Heart left ventricle (tissue), 16 donors: ENCODE data around the gene DNAJC11. TPM values are rescaled to one million over a fixed set of nuclear protein-coding genes. Genes with fewer than 3 reads are reported as not detected.

Source experiments
- ATAC-seq, 4 donors: fragments of 200-7000 bp; cut with Tn5 transposase; one replicate each; pipeline ENCODE4 v1.9.1; 2020 to 2022; ENCODE audit warnings: moderate library complexity in 4 of 4, mild to moderate bottlenecking in 3 of 4, moderate number of reproducible peaks in 1 of 4
- DNase-seq, 5 donors: peaks; one replicate each; pipeline ENCODE4 v3.0.0-alpha.2; 2020
- H3K27ac ChIP-seq, 12 donors: fragments of 200-600 bp; sonication (generic) in 4 of 12; one replicate each; pipeline versions ENCODE4 v1.5.0 to v1.8.0; 2016 to 2022; ENCODE audit warnings: mild to moderate bottlenecking in 2 of 12
- H3K27me3 ChIP-seq, 9 donors: fragments of 200-600 bp; sonication (generic) in 2 of 9; one replicate each; pipeline versions ENCODE4 v1.5.1 to v1.8.0; 2016 to 2022; ENCODE audit warnings: mild to moderate bottlenecking in 3 of 9
- H3K36me3 ChIP-seq, 9 donors: fragments of 200-600 bp; sonication (generic) in 2 of 9; one replicate each; pipeline versions ENCODE4 v1.5.0 to v1.8.0; 2018 to 2022; ENCODE audit warnings: mild to moderate bottlenecking in 2 of 9
- H3K4me1 ChIP-seq, 12 donors: fragments of 200-600 bp; sonication (generic) in 4 of 12; one replicate each; pipeline versions ENCODE4 v1.5.0 to v1.8.0; 2016 to 2022; ENCODE audit warnings: mild to moderate bottlenecking in 3 of 12
- H3K4me3 ChIP-seq, 12 donors: fragments of 200-600 bp; sonication (generic) in 4 of 12; one replicate each; pipeline versions ENCODE4 v1.5.0 to v1.8.0; 2017 to 2022; ENCODE audit warnings: mild to moderate bottlenecking in 9 of 12, moderate library complexity in 4 of 12
- H3K9me3 ChIP-seq, 12 donors: fragments of 200-600 bp; sonication (generic) in 4 of 12; one replicate each; pipeline versions ENCODE4 v1.5.0 to v1.8.0; 2016 to 2022; ENCODE audit warnings: mild to moderate bottlenecking in 1 of 12
- CTCF ChIP-seq, 12 donors: fragments of 200-600 bp; sonication (generic) in 4 of 12; IDR thresholded peaks; one replicate each; pipeline versions ENCODE4 v1.5.0 to v1.8.0; 2018 to 2022; ENCODE audit warnings: antibody characterized with exemption in 12 of 12, mild to moderate bottlenecking in 5 of 12
- POLR2A ChIP-seq, 2 donors: fragments of 450-650 bp; IDR thresholded peaks; one replicate each; pipeline ENCODE4 v1.6.1; 2017; ENCODE audit warnings: antibody characterized with exemption in 2 of 2, mild to moderate bottlenecking in 2 of 2, moderate library complexity in 2 of 2
- WGBS, 4 donors: extraction: QIAGEN DNeasy Blood & Tissue Kit in 2 of 4; methylation state at CpG; one replicate each; pipeline versions ENCODE4 v1.1.5 to v1.1.7; 2013 to 2018; 5-methylcytosine and 5-hydroxymethylcytosine counted together
- intact Hi-C, 10 donors: fragments of 100-400 bp; cut with DNase I; formaldehyde crosslinking; loops; one replicate each; pipeline versions ENCODE4 v1.11.1 to v1.14.2; 2022
- polyA plus RNA-seq, 2 donors: library from polyadenylated mRNA; stranded (reverse); fragments of 200-250 nt; gene quantifications; one replicate each; pipeline ENCODE4 v1.2.3, GENCODE V29; 2013
- total RNA-seq, 9 donors: library from RNA; depleted of rRNA in 2 of 9; stranded (reverse); fragments of >200 nt in 2 of 9; fragmentation: NEBNext Ultra II Directional in 3 of 9; extraction: Animal tissue kit (Norgen Biotek cat#: 25700) in 3 of 9; gene quantifications; one replicate each; pipeline versions ENCODE4 v1.1.0 to v1.2.4, GENCODE V29; 2016 to 2023
- donor health status: ischemic (EF 13 %, LVEDD 7.1; RV severe dilation, severe dysfunction).
- donor health status: healthy with polysubstance abuse.
- donor health status: DM: no; HTN: yes; CAD: no.
- donor health status: DM: no; HTN: no; CAD: no.
- donor health status: ischemic (EF 25% LVEDD 6.9; RV normal size, moderate dysfunction).
- donor health status: ischemic (EF 25% LVEDD 5.7; RV mildly dilated, moderate dysfunction).
- donor health status: healthy.
- donor health status: DM: yes; HTN: yes; CAD: no.
- donor health status: ischemic (EF 35%, LVEDD 5.7; RV mildly dilated, moderate dysfunction).
- donor health status: nonischemic (EF 11% LVEDD 7.7; RV severe dilation, severe dysfunction).
- donor health status: DM: yes; HTN: yes; CAD: no.
- donor health status: PGD.
- donor health status: ischemic (EF 29% LVEDD 5.4; RV normal size, mild dysfunction).
- donor health status: nonischemic (EF 23%, LVEDD 6.1; RV moderate dilation, normal function).

DNAJC11 gene
- total and polyA plus RNA-seq, 11 donors, result 42.4 to 67.4 (median 51.7) TPM

DNA sequence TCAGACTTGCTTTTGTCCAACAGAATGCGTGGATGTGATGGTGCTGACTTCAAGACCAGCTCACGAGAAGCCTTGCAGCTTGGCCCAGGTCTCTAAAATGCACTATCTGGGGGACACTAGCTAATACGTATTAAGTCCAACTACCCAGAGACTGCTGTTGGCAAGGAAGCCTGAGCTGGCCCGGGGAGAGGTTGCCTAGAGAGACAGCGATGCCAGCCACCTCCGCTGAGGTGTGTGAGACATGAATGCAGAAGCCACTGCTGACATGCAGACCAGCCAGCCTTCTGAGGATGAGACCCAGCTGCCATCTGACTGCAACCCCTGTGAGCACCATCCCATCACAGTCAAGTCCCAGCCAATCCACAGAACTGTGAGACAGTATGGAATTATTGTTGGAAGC lies 44.5 kb downstream of the DNAJC11 start:
- no peak overlapping the region for H3K4me3 ChIP-seq
- no peak overlapping the region for H3K27ac ChIP-seq
- H3K27me3 ChIP-seq, result no peaks in the 10 kb centered on the region
- ATAC-seq (peak; percentile 53 to 85 (median 76)), DNase-seq (peak in 2 of 5 donors; percentile 37 to 61)
- peaks cover 3 to 34% (median 21%) of the 10 kb centered on the region in 9 donors for H3K36me3 ChIP-seq
- H3K9me3 ChIP-seq, result no peaks in the 10 kb centered on the region
- H3K4me1 ChIP-seq, result peaks cover 0 to 8% (median 0%) of the 10 kb centered on the region in 12 donors
- intact Hi-C loops, result no loop called here
- WGBS, 4 donors, result 55 to 61% (median 58%) methylated on average over 6 of the region's 6 CpGs
- TF ChIP-seq CTCF (IDR thresholded peaks at IDR 0.05) (no peak), POLR2A (IDR thresholded peaks at IDR 0.05) (no peak)

GRCh38 chr1:6653436-6654290 lies 48.0 kb downstream of the DNAJC11 start:
- Histone ChIP-seq H3K27ac (no peak overlapping the region), H3K27me3 (no peaks in the 10 kb centered on the region), H3K36me3 (peaks cover 3 to 60% (median 45%) of the 10 kb centered on the region in 9 donors), H3K9me3 (no peaks in the 10 kb centered on the region), H3K4me1 (peaks cover 0 to 8% (median 0%) of the 10 kb centered on the region in 12 donors), H3K4me3 (no peak overlapping the region)
- no peak for TF ChIP-seq POLR2A (IDR thresholded peaks at IDR 0.05)
- no peak for TF ChIP-seq CTCF (IDR thresholded peaks at IDR 0.05)
- intact Hi-C loops, result no loop called here
- DNase-seq, result no peak
- 88 to 93% (median 91%) methylated on average over 23 of the region's 23 CpGs for WGBS, 4 donors
- ATAC-seq, result no peak

DNA sequence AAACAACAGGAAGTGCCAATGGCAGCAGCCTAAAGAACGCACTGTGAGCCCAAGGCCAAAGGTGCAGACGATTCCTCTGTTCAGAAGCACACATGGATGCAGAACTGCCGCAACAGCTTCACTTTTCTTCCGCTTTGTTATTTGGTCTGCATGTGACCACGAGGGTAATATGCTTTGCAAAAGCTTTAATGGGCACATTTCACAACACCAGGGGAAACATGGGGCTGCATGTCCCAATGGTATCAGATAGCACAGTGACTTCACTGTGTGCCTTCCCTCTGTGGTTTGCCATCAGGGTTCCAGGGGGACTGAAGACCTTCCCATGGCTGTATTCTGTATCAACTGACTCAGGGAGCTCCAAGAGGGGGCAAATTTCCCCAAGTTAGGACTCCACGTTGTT lies 48.6 kb downstream of the DNAJC11 start:
- H3K36me3 ChIP-seq, result peaks cover 3 to 60% (median 44%) of the 10 kb centered on the region in 9 donors
- H3K4me1 ChIP-seq, result peaks cover 0 to 8% (median 0%) of the 10 kb centered on the region in 12 donors
- intact Hi-C loops, result no loop called here
- 76 to 91% (median 81%) methylated on average over 6 of the region's 6 CpGs for WGBS, 4 donors
- TF ChIP-seq CTCF (IDR thresholded peaks at IDR 0.05), result no peak
- no peak for TF ChIP-seq POLR2A (IDR thresholded peaks at IDR 0.05)
- H3K27me3 ChIP-seq, result no peaks in the 10 kb centered on the region
- H3K27ac ChIP-seq, result no peak overlapping the region
- no peak overlapping the region for H3K4me3 ChIP-seq
- H3K9me3 ChIP-seq, result no peaks in the 10 kb centered on the region
- ATAC-seq (no peak), DNase-seq (no peak)

GRCh38 chr1:6651909-6652308 lies 49.7 kb downstream of the DNAJC11 start:
- intact Hi-C loops, result no loop called here

More at GRCh38 chr1:6651909-6652308, 49.7 kb downstream of the DNAJC11 start:
- Histone ChIP-seq H3K27me3 (no peaks in the 10 kb centered on the region), H3K4me3 (no peak overlapping the region), H3K27ac (no peak overlapping the region), H3K9me3 (no peaks in the 10 kb centered on the region), H3K4me1 (peaks cover 0 to 5% (median 0%) of the 10 kb centered on the region in 12 donors), H3K36me3 (peaks cover 3 to 60% (median 44%) of the 10 kb centered on the region in 9 donors)
- no peak for TF ChIP-seq POLR2A (IDR thresholded peaks at IDR 0.05)
- no peak for TF ChIP-seq CTCF (IDR thresholded peaks at IDR 0.05)
- ATAC-seq (no peak), DNase-seq (no peak)
- 86 to 92% (median 91%) methylated on average over 17 of the region's 17 CpGs for WGBS, 4 donors
